Mesenchymal stem cell (in vitro differentiated cells and primary cell): ENCODE results near the gene DPH1.

Experiments used
- DNase-seq: peaks from one replicate; pipeline ENCODE4 v3.0.0-alpha.2; 2013
- H2AFZ ChIP-seq: one replicate; pipeline ENCODE4 v1.6.1; 2013; ENCODE audit warnings: low read depth, mild to moderate bottlenecking, control low read depth, inconsistent platforms, low read length, moderate library complexity
- H2AK5ac ChIP-seq: 2 replicates; pipeline ENCODE4 v1.6.1; 2013; ENCODE audit warnings: low read length, moderate library complexity, mild to moderate bottlenecking, inconsistent platforms; ENCODE audit not compliant: severe bottlenecking
- H2BK120ac ChIP-seq: one replicate; pipeline ENCODE4 v1.6.1; 2013; ENCODE audit warnings: low read depth, mild to moderate bottlenecking, inconsistent platforms, low read length, moderate library complexity
- H2BK12ac ChIP-seq, 2 experiments: one replicate each; pipeline ENCODE4 v1.6.1; 2013; ENCODE audit warnings: inconsistent platforms in 2 of 2, low read length in 2 of 2, mild to moderate bottlenecking in 2 of 2, moderate library complexity in 2 of 2, control low read depth in 1 of 2
- H2BK15ac ChIP-seq: one replicate; pipeline ENCODE4 v1.6.1; 2013; ENCODE audit warnings: mild to moderate bottlenecking, low read depth, inconsistent platforms; ENCODE audit not compliant: poor library complexity, severe bottlenecking
- H2BK5ac ChIP-seq: 2 replicates; pipeline ENCODE4 v1.6.1; 2013; ENCODE audit warnings: low read depth, mild to moderate bottlenecking, low read length, control low read depth, inconsistent platforms; ENCODE audit not compliant: poor library complexity, severe bottlenecking
- H3K14ac ChIP-seq, 2 experiments: one replicate each; pipeline ENCODE4 v1.6.1; 2013; ENCODE audit warnings: inconsistent platforms in 2 of 2, low read length in 2 of 2, control low read depth in 1 of 2, mild to moderate bottlenecking in 1 of 2, moderate library complexity in 1 of 2
- H3K18ac ChIP-seq, 2 experiments: one replicate each; pipeline ENCODE4 v1.6.1; 2013; ENCODE audit warnings: inconsistent platforms in 2 of 2, low read length in 2 of 2, control low read depth in 1 of 2, low read depth in 1 of 2, mild to moderate bottlenecking in 1 of 2
- H3K23ac ChIP-seq, 2 experiments: one replicate each; pipeline ENCODE4 v1.6.1; 2013; ENCODE audit warnings: inconsistent platforms in 2 of 2, low read length in 2 of 2, mild to moderate bottlenecking in 2 of 2, moderate library complexity in 2 of 2, control low read depth in 1 of 2
- H3K27ac ChIP-seq: 2 replicates; pipeline ENCODE4 v1.5.1; 2013; ENCODE audit warnings: mild to moderate bottlenecking, moderate library complexity, low read length, control low read depth, inconsistent platforms; ENCODE audit not compliant: poor library complexity, severe bottlenecking
- H3K27me3 ChIP-seq, 2 experiments: 2 replicates each; pipeline versions ENCODE4 v1.6.1 to v1.7.0; 2013; ENCODE audit warnings: low read length in 2 of 2, mild to moderate bottlenecking in 2 of 2, moderate library complexity in 2 of 2, control low read depth in 1 of 2, inconsistent platforms in 1 of 2; ENCODE audit not compliant: control insufficient read depth in 1 of 2, insufficient read depth in 1 of 2
- H3K36me3 ChIP-seq, 2 experiments: 2 replicates each; pipeline versions ENCODE4 v1.6.1 to v1.7.0; 2013; ENCODE audit warnings: low read length in 2 of 2, control low read depth in 1 of 2, inconsistent platforms in 1 of 2, low read depth in 1 of 2, mild to moderate bottlenecking in 1 of 2; ENCODE audit not compliant: insufficient read depth in 2 of 2, control insufficient read depth in 1 of 2
- H3K4ac ChIP-seq, 2 experiments: one replicate each; pipeline ENCODE4 v1.6.1; 2013; ENCODE audit warnings: inconsistent platforms in 2 of 2, low read length in 2 of 2, mild to moderate bottlenecking in 2 of 2, moderate library complexity in 2 of 2, control low read depth in 1 of 2, low read depth in 1 of 2
- H3K4me1 ChIP-seq: 2 replicates; pipeline ENCODE4 v1.6.1; 2013; ENCODE audit warnings: low read depth, low read length, control low read depth; ENCODE audit not compliant: control insufficient read depth, insufficient read depth
- H3K4me2 ChIP-seq: 2 replicates; pipeline ENCODE4 v1.6.1; 2013; ENCODE audit warnings: low read length, mild to moderate bottlenecking, inconsistent platforms; ENCODE audit not compliant: poor library complexity, severe bottlenecking
- H3K4me3 ChIP-seq, 2 experiments: 2 replicates each; pipeline versions ENCODE4 v1.5.1 to v1.7.0; 2013; ENCODE audit warnings: low read length in 2 of 2, mild to moderate bottlenecking in 2 of 2, control low read depth in 1 of 2, low read depth in 1 of 2; ENCODE audit not compliant: insufficient read depth in 1 of 2
- H3K79me1 ChIP-seq: replicated peaks from 2 replicates; pipeline ENCODE4 v1.6.1; 2013; ENCODE audit warnings: mild to moderate bottlenecking, control low read depth, low read length, inconsistent platforms; ENCODE audit not compliant: poor library complexity, severe bottlenecking
- H3K9ac ChIP-seq: 2 replicates; pipeline ENCODE4 v1.7.0; 2013; ENCODE audit warnings: mild to moderate bottlenecking, low read length, moderate library complexity
- H3K9me3 ChIP-seq: 2 replicates; pipeline ENCODE4 v1.7.0; 2013; ENCODE audit warnings: mild to moderate bottlenecking, low read length; ENCODE audit not compliant: control insufficient read depth
- H4K8ac ChIP-seq: one replicate; pipeline ENCODE4 v1.6.1; 2013; ENCODE audit warnings: inconsistent platforms, mild to moderate bottlenecking, low read length, moderate library complexity
- H4K91ac ChIP-seq: one replicate; pipeline ENCODE4 v1.6.1; 2013; ENCODE audit warnings: mild to moderate bottlenecking, low read length, inconsistent platforms
- WGBS: methylation state at CpG from one replicate; pipeline ENCODE4 v1.1.7; 2013; ENCODE audit warnings: mixed read lengths; 5-methylcytosine and 5-hydroxymethylcytosine counted together

Gene DPH1

DNA sequence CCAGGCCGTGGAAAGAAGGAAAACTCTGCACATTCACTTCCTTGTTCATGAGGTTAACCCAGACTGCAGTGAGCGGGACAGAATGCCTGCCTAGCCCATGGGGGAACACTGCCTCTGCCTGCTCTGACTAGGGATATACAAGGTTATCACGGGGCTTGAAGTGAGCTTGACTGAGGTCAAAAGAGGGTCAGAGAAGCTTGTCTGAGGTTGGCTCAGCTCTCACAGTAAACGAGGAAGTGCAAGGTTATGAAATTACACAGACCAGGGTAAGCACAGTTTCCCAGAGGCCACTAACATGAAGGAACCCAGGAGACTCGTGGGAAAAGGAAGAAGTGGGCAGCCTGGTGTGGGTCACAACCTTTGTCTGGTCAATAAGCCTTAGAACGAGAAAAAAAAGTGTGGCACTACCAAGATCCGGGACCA lies 53.7 kb downstream of the DPH1 start:
- DNase-seq: peak; percentile 63
- Histone ChIP-seq H3K4me3 (no peak overlapping the region), H4K8ac (peak overlapping the region; percentile 86), H3K27ac (no peak overlapping the region), H2BK5ac (no peak overlapping the region), H3K27me3 (no peaks in the 10 kb centered on the region), H2AFZ (no peak overlapping the region), H3K36me3 (peaks cover 37 to 39% of the 10 kb centered on the region in 2 experiments), H4K91ac (peak overlapping the region; percentile 91), H3K4me1 (peaks cover 54% of the 10 kb centered on the region), H2BK120ac (peak overlapping the region; percentile 78), H2BK12ac (peak overlapping the region; percentile 65 to 98), H3K79me1 (peaks cover 23% of the 10 kb centered on the region), H3K14ac (peak overlapping the region in 1 of 2 experiments; percentile 84), H3K4ac (peak overlapping the region; percentile 49 to 83), H2BK15ac (peak overlapping the region; percentile 29), H2AK5ac (no peak overlapping the region), H3K9ac (peak overlapping the region; percentile 52), H3K18ac (peak overlapping the region; percentile 73 to 87), H3K4me2 (no peak overlapping the region), H3K9me3 (no peaks in the 10 kb centered on the region), H3K23ac (no peak overlapping the region)
- WGBS: 41% methylated on average over 7 of the region's 7 CpGs

DNA sequence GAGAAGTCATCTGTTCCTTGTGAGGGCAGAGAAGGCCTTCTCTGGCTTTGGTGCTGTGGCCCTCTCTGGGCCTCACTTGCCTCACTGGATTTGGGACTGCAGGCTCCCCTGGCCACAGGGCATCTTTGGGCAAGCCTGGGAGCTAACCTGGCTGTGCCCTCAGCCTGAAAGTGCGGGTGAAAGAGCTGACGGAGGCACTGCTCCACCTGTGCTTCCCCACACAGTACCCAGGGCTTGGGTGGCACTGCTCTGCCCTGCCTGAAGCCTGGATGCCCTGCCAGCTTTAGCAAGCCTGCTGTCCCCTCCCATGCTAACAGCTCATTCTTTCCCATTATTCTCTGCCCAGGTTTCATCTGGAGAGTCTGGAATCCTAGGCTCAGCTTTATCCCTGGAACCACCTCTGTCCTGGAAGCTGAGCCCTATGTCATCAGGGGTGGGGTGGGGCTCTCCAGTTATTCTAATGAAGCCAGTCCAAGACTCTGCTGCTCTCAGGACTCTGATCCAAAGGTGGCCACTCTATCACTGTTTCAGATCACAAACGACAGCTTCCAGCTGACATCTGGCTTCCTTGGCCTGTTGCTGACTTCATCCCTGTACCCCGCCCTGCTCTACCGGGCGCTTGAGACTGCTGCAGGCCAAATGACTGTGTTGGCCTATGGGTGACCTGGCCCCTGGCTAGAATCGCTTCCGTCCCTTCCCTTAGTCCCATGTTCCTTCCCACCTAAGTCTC lies 54.2 kb downstream of the DPH1 start:
- H3K9ac ChIP-seq: peak overlapping the region; percentile 52
- H4K91ac ChIP-seq: peak overlapping the region; percentile 91
- H2AFZ ChIP-seq: no peak overlapping the region
- H2AK5ac ChIP-seq: peak overlapping the region; percentile 67
- peak overlapping the region; percentile 86 to 98 for H2BK12ac ChIP-seq
- H2BK120ac ChIP-seq: peak overlapping the region; percentile 78
- H3K4ac ChIP-seq: peak overlapping the region; percentile 83 to 90
- no peak overlapping the region for H3K27ac ChIP-seq
- H3K79me1 ChIP-seq: peaks cover 23% of the 10 kb centered on the region
- 40% methylated on average over 8 of the region's 8 CpGs for WGBS
- H3K4me3 ChIP-seq: peak overlapping the region in 1 of 2 experiments; percentile 4
- H3K4me1 ChIP-seq: peaks cover 57% of the 10 kb centered on the region
- H3K36me3 ChIP-seq: peaks cover 31 to 35% of the 10 kb centered on the region in 2 experiments
- no peak overlapping the region for H3K4me2 ChIP-seq
- no peaks in the 10 kb centered on the region for H3K27me3 ChIP-seq
- H2BK15ac ChIP-seq: peak overlapping the region; percentile 68
- no peak overlapping the region for H2BK5ac ChIP-seq
- H4K8ac ChIP-seq: peak overlapping the region; percentile 86
- H3K9me3 ChIP-seq: no peaks in the 10 kb centered on the region
- DNase-seq: peak; percentile 84
- peak overlapping the region; percentile 81 to 87 for H3K18ac ChIP-seq
- H3K14ac ChIP-seq: peak overlapping the region in 1 of 2 experiments; percentile 84
- no peak overlapping the region for H3K23ac ChIP-seq

DNA sequence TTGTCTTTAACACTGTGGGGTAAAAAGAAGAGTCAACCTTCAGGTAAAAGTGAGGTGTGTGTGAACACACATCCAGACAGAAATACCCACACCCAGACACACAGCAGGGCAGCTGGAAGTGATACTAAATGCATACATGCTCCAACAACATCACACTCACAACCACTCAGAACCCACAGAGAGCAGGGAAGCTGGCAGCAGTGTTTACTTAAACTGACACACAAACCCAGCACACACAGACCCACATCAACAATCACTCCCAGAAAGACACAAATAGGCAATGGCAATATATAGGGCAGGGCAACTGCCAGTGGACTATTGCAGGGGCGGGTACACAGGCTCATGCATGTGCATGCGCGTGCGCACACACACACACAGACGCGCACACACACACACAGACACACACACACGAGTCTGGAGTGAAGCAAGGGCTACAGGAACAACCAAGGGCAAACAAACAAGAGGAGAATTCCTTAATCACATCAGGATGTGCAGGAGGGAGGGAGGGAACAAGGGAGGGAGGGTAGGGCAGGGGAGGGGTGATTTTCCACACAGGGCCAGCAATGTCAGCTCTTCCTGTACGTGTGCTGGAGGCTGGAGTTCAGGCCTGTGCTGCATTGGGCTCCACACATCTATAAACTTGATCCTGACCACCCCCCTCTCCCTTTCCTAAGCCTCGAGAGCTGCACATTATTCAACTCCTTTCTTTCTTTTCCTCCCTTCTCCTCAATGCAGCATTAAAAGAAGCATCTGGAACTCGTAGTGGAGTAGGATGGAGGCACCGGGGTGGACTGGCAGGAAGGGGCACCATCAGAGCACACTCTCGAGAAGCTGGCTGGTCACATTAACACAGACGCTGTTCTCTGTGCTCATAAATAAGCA lies 55.1 kb downstream of the DPH1 start:
- Histone ChIP-seq H4K91ac (peak overlapping the region; percentile 85), H2BK5ac (no peak overlapping the region), H2BK12ac (peak overlapping the region; percentile 98), H3K4ac (peak overlapping the region; percentile 83 to 90), H3K27me3 (no peaks in the 10 kb centered on the region), H3K36me3 (peaks cover 25 to 33% of the 10 kb centered on the region in 2 experiments), H4K8ac (peak overlapping the region; percentile 56), H3K4me2 (no peak overlapping the region), H3K23ac (no peak overlapping the region), H2AFZ (no peak overlapping the region), H3K4me3 (peak overlapping the region in 1 of 2 experiments; percentile 4), H3K79me1 (peaks cover 23% of the 10 kb centered on the region), H2BK120ac (peak overlapping the region; percentile 77), H3K9ac (peak overlapping the region; percentile 52), H3K14ac (no peak overlapping the region), H3K27ac (no peak overlapping the region), H2AK5ac (peak overlapping the region; percentile 16), H2BK15ac (no peak overlapping the region), H3K18ac (peak overlapping the region; percentile 87 to 88), H3K9me3 (no peaks in the 10 kb centered on the region), H3K4me1 (peaks cover 57% of the 10 kb centered on the region)
- 37% methylated on average over 10 of the region's 13 CpGs for WGBS
- peak; percentile 89 for DNase-seq

DNA sequence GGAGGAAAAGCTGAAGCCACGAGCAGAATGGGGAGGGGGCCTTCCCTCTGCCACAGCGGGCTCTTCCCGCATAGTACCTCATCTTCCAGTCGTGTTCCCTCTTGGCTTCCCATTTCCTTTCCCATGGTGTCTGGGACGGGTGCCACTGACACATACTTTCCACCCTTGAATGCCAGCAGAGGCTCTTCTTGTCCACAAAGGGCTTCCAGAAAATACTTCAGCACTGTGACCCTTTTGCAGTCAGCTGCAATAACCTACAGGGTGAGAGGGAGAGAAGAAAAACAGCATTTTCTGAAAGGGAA lies 55.6 kb downstream of the DPH1 start:
- H3K23ac ChIP-seq: no peak overlapping the region
- WGBS: 31% methylated on average over 5 of the region's 5 CpGs
- peak overlapping the region; percentile 52 for H3K9ac ChIP-seq
- H2AK5ac ChIP-seq: peak overlapping the region; percentile 16
- H3K27me3 ChIP-seq: no peaks in the 10 kb centered on the region
- no peak overlapping the region for H2AFZ ChIP-seq
- no peak overlapping the region for H3K27ac ChIP-seq
- no peaks in the 10 kb centered on the region for H3K9me3 ChIP-seq
- peak; percentile 83 for DNase-seq
- peak overlapping the region; percentile 15 for H4K91ac ChIP-seq
- peak overlapping the region; percentile 40 to 88 for H3K18ac ChIP-seq
- peak overlapping the region; percentile 4 for H2BK120ac ChIP-seq
- H4K8ac ChIP-seq: peak overlapping the region; percentile 33
- H3K4me1 ChIP-seq: peaks cover 61% of the 10 kb centered on the region
- H3K36me3 ChIP-seq: peaks cover 20 to 31% of the 10 kb centered on the region in 2 experiments
- peak overlapping the region; percentile 28 to 98 for H2BK12ac ChIP-seq
- H3K14ac ChIP-seq: peak overlapping the region in 1 of 2 experiments; percentile 78
- peak overlapping the region; percentile 52 to 79 for H3K4ac ChIP-seq
- peak overlapping the region in 1 of 2 experiments; percentile 28 for H3K4me3 ChIP-seq
- no peak overlapping the region for H2BK15ac ChIP-seq
- no peak overlapping the region for H2BK5ac ChIP-seq
- peaks cover 26% of the 10 kb centered on the region for H3K79me1 ChIP-seq
- H3K4me2 ChIP-seq: no peak overlapping the region
